T-helper 2 cell treated with Interferon-gamma antibody and Interleukin-4, amounts not matched to agents 5 μg/mL and 100 μg/mL, for 36 hours (primary cell): ENCODE measurements around the gene SHC3.

ENCODE experiments used
- DNase-seq: peaks from one replicate; pipeline ENCODE4 v3.0.0; 2021; ENCODE audit warnings: low spot score
- H3K27ac Mint-ChIP-seq: one replicate; pipeline ENCODE4 v1.8.0; 2021; ENCODE audit warnings: mild to moderate bottlenecking, mixed read lengths
- H3K27me3 Mint-ChIP-seq: one replicate; pipeline ENCODE4 v1.8.0; 2021; ENCODE audit warnings: low read depth, mixed read lengths
- H3K36me3 Mint-ChIP-seq: one replicate; pipeline ENCODE4 v1.8.0; 2021; ENCODE audit warnings: low read depth, mixed read lengths
- H3K4me1 Mint-ChIP-seq: one replicate; pipeline ENCODE4 v1.8.0; 2021; ENCODE audit warnings: low read depth, mixed read lengths
- H3K4me3 Mint-ChIP-seq: one replicate; pipeline ENCODE4 v1.8.0; 2022; ENCODE audit warnings: mild to moderate bottlenecking, moderate library complexity, mixed read lengths
- H3K9me3 Mint-ChIP-seq: one replicate; pipeline ENCODE4 v1.8.0; 2021; ENCODE audit warnings: mixed read lengths

The SHC3 gene

GRCh38 chr9:89054865-89055495 is 123.6 kb downstream of the SHC3 start:
- Mint-ChIP-seq H3K4me3 (no peak overlapping the region), H3K4me1 (no peaks in the 10 kb centered on the region), H3K36me3 (no peaks in the 10 kb centered on the region), H3K27ac (no peak overlapping the region), H3K27me3 (peaks cover 7% of the 10 kb centered on the region), H3K9me3 (no peaks in the 10 kb centered on the region)
- DNase-seq: no peak

- Mint-ChIP-seq H3K27ac (no peak overlapping the region), H3K36me3 (no peaks in the 10 kb centered on the region), H3K4me1 (no peaks in the 10 kb centered on the region), H3K27me3 (peaks cover 7% of the 10 kb centered on the region), H3K4me3 (no peak overlapping the region), H3K9me3 (no peaks in the 10 kb centered on the region)
- DNase-seq: no peak
Observed at GRCh38 chr9:89053301-89053700, 125.3 kb downstream of the SHC3 start.

- H3K27me3 Mint-ChIP-seq: peaks cover 7% of the 10 kb centered on the region
- H3K4me3 Mint-ChIP-seq: no peak overlapping the region
- H3K36me3 Mint-ChIP-seq: no peaks in the 10 kb centered on the region
- DNase-seq: no peak
- no peaks in the 10 kb centered on the region for H3K4me1 Mint-ChIP-seq
- H3K27ac Mint-ChIP-seq: no peak overlapping the region
- H3K9me3 Mint-ChIP-seq: no peaks in the 10 kb centered on the region
Observed at GRCh38 chr9:89052470-89053097, 126.0 kb downstream of the SHC3 start.

- Mint-ChIP-seq H3K4me1 (no peaks in the 10 kb centered on the region), H3K9me3 (no peaks in the 10 kb centered on the region), H3K27me3 (peaks cover 7% of the 10 kb centered on the region), H3K36me3 (no peaks in the 10 kb centered on the region), H3K4me3 (no peak overlapping the region), H3K27ac (no peak overlapping the region)
- DNase-seq: no peak
Observed at GRCh38 chr9:89051421-89052025, 127.1 kb downstream of the SHC3 start.

- H3K4me3 Mint-ChIP-seq: no peak overlapping the region
- H3K9me3 Mint-ChIP-seq: no peaks in the 10 kb centered on the region
- no peak for DNase-seq
Observed at GRCh38 chr9:89049646-89050045, 129.0 kb downstream of the SHC3 start.

GRCh38 chr9:89048616-89049015 is 130.0 kb downstream of the SHC3 start:
- H3K9me3 Mint-ChIP-seq: no peaks in the 10 kb centered on the region
- H3K27me3 Mint-ChIP-seq: peaks cover 7% of the 10 kb centered on the region
- DNase-seq: no peak
- H3K4me1 Mint-ChIP-seq: no peaks in the 10 kb centered on the region
- H3K4me3 Mint-ChIP-seq: no peak overlapping the region
- no peaks in the 10 kb centered on the region for H3K36me3 Mint-ChIP-seq
- H3K27ac Mint-ChIP-seq: no peak overlapping the region

More at GRCh38 chr9:89049646-89050045, 129.0 kb downstream of the SHC3 start:
- Mint-ChIP-seq H3K27ac (no peak overlapping the region), H3K27me3 (peaks cover 7% of the 10 kb centered on the region), H3K4me1 (no peaks in the 10 kb centered on the region), H3K36me3 (no peaks in the 10 kb centered on the region)

GRCh38 chr9:89047667-89048066 is 131.0 kb downstream of the SHC3 start:
- Mint-ChIP-seq H3K4me3 (no peak overlapping the region), H3K9me3 (no peaks in the 10 kb centered on the region), H3K27me3 (peaks cover 7% of the 10 kb centered on the region), H3K36me3 (no peaks in the 10 kb centered on the region), H3K27ac (no peak overlapping the region), H3K4me1 (no peaks in the 10 kb centered on the region)
- DNase-seq: no peak

- DNase-seq: no peak
- no peaks in the 10 kb centered on the region for H3K36me3 Mint-ChIP-seq
- H3K4me3 Mint-ChIP-seq: no peak overlapping the region
- H3K4me1 Mint-ChIP-seq: no peaks in the 10 kb centered on the region
- H3K27me3 Mint-ChIP-seq: peaks cover 7% of the 10 kb centered on the region
- H3K27ac Mint-ChIP-seq: no peak overlapping the region
- H3K9me3 Mint-ChIP-seq: no peaks in the 10 kb centered on the region
Observed at GRCh38 chr9:89046832-89047231, 131.8 kb downstream of the SHC3 start.

GRCh38 chr9:89044881-89045280 is 133.7 kb downstream of the SHC3 start:
- Mint-ChIP-seq H3K27me3 (peaks cover 3% of the 10 kb centered on the region), H3K4me1 (no peaks in the 10 kb centered on the region), H3K4me3 (no peak overlapping the region), H3K36me3 (no peaks in the 10 kb centered on the region), H3K9me3 (no peaks in the 10 kb centered on the region), H3K27ac (no peak overlapping the region)
- DNase-seq: no peak

- Mint-ChIP-seq H3K4me3 (no peak overlapping the region), H3K36me3 (no peaks in the 10 kb centered on the region), H3K27ac (no peak overlapping the region), H3K27me3 (peaks cover 3% of the 10 kb centered on the region), H3K9me3 (no peaks in the 10 kb centered on the region), H3K4me1 (no peaks in the 10 kb centered on the region)
- DNase-seq: no peak
Observed at GRCh38 chr9:89044104-89044503, 134.5 kb downstream of the SHC3 start.

- H3K9me3 Mint-ChIP-seq: no peaks in the 10 kb centered on the region
- no peaks in the 10 kb centered on the region for H3K36me3 Mint-ChIP-seq
- no peak overlapping the region for H3K4me3 Mint-ChIP-seq
- no peak overlapping the region for H3K27ac Mint-ChIP-seq
- H3K27me3 Mint-ChIP-seq: peaks cover 3% of the 10 kb centered on the region
- DNase-seq: no peak
- H3K4me1 Mint-ChIP-seq: no peaks in the 10 kb centered on the region
Observed at GRCh38 chr9:89042984-89043383, 135.6 kb downstream of the SHC3 start.

GRCh38 chr9:89039664-89040063 is 139.0 kb downstream of the SHC3 start:
- H3K27me3 Mint-ChIP-seq: peaks cover 5% of the 10 kb centered on the region
- H3K9me3 Mint-ChIP-seq: no peaks in the 10 kb centered on the region
- H3K4me3 Mint-ChIP-seq: no peak overlapping the region
- H3K4me1 Mint-ChIP-seq: no peaks in the 10 kb centered on the region
- no peaks in the 10 kb centered on the region for H3K36me3 Mint-ChIP-seq
- DNase-seq: no peak
- no peak overlapping the region for H3K27ac Mint-ChIP-seq

GRCh38 chr9:89039104-89039465 is 139.5 kb downstream of the SHC3 start:
- no peak for DNase-seq
- no peak overlapping the region for H3K27ac Mint-ChIP-seq
- H3K36me3 Mint-ChIP-seq: no peaks in the 10 kb centered on the region
- no peaks in the 10 kb centered on the region for H3K4me1 Mint-ChIP-seq
- H3K9me3 Mint-ChIP-seq: no peaks in the 10 kb centered on the region
- H3K27me3 Mint-ChIP-seq: peaks cover 7% of the 10 kb centered on the region
- H3K4me3 Mint-ChIP-seq: no peak overlapping the region

- H3K27ac Mint-ChIP-seq: no peak overlapping the region
- H3K9me3 Mint-ChIP-seq: no peaks in the 10 kb centered on the region
- no peaks in the 10 kb centered on the region for H3K4me1 Mint-ChIP-seq
- H3K27me3 Mint-ChIP-seq: peaks cover 7% of the 10 kb centered on the region
- H3K36me3 Mint-ChIP-seq: no peaks in the 10 kb centered on the region
- no peak for DNase-seq
- no peak overlapping the region for H3K4me3 Mint-ChIP-seq
Observed at GRCh38 chr9:89038382-89039103, 140.1 kb downstream of the SHC3 start.
